Measurements from ENCODE around the gene SWSAP1. TPM values are rescaled to one million over a fixed set of nuclear protein-coding genes. Genes with fewer than 3 reads are reported as not detected.

Gene SWSAP1
- polyA plus RNA-seq, 3 donors = 3.1 to 3.6 (median 3.4) TPM

DNA sequence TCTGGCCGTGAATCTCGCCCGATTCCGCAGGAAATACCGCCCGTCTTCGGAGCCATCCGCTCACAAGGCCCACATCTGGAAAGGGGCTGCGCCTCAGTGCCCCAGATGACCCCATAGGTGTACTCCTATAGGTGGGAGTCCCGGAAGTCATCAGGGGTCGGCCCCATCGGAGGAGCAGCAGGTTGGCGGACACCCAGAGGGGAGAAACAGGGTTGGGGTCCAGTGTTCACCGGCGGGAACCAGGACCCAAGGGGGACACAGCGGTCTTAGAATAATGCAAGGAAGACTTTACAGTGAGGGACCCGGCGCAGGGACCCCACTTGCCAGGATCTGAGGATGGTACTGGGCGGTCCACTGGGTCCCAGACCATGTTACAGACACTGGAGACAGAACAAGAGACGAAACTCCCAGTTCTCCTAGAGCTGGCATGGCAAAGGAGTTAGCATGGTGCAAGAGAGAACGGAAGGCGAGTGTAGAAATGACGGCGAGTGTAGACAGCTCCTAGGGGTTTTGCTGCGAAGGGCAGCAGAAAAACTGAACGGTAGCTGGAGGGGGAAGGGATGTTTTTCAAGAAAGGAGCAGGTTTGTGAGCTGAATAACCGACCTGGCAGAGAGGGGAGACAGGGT, 48.8 kb downstream of the SWSAP1 start:
- DNase-seq (ENCODE audit: extremely low read depth in 1 of 11, low read depth in 9 of 11, low spot score in 4 of 11) = no peak

GRCh38 chr19:11423791-11424181, 49.3 kb downstream of the SWSAP1 start:
- no peak for DNase-seq (ENCODE audit: extremely low read depth in 1 of 11, low read depth in 9 of 11, low spot score in 4 of 11)

Other genes starting within 250 kb of the SWSAP1 start
- 10 to 100 TPM; 18.4 to 21.8 (median 19.7) TPM for gene SPC24, start 218.9 kb upstream of the SWSAP1 start, polyA plus RNA-seq (ENCODE audit: insufficient read length in 3 of 3)
- gene KANK2, start 177.1 kb upstream of the SWSAP1 start, polyA plus RNA-seq (ENCODE audit: insufficient read length in 3 of 3) = 100 to 1,000 TPM; 115 to 130 (median 116) TPM
- gene ANGPTL8, start 135.0 kb upstream of the SWSAP1 start, polyA plus RNA-seq (ENCODE audit: insufficient read length in 3 of 3) = under 1 TPM; 0.34 to 0.68 (median 0.41) TPM
- 10 to 100 TPM; 36.4 to 66.4 (median 52.8) TPM for gene DOCK6, start 112.1 kb upstream of the SWSAP1 start, polyA plus RNA-seq (ENCODE audit: insufficient read length in 3 of 3)
- not detected for gene TSPAN16, start 78.5 kb upstream of the SWSAP1 start, polyA plus RNA-seq (ENCODE audit: insufficient read length in 3 of 3)
- gene RAB3D, start 35.0 kb upstream of the SWSAP1 start, polyA plus RNA-seq (ENCODE audit: insufficient read length in 3 of 3) = 10 to 100 TPM; 15.1 to 16.5 (median 16.3) TPM
- 100 to 1,000 TPM; 128 to 145 (median 134) TPM for gene TMEM205, start 28.4 kb upstream of the SWSAP1 start, polyA plus RNA-seq (ENCODE audit: insufficient read length in 3 of 3)
- 10 to 100 TPM; 22.4 to 43.2 (median 28.6) TPM for gene CCDC159, start 28.1 kb upstream of the SWSAP1 start, polyA plus RNA-seq (ENCODE audit: insufficient read length in 3 of 3)
- gene PLPPR2, start 19.2 kb upstream of the SWSAP1 start, polyA plus RNA-seq (ENCODE audit: insufficient read length in 3 of 3) = 10 to 100 TPM; 10.1 to 16.8 (median 15.0) TPM
- gene EPOR, start 9.6 kb downstream of the SWSAP1 start, polyA plus RNA-seq (ENCODE audit: insufficient read length in 3 of 3) = 10 to 100 TPM; 18.9 to 40.6 (median 24.9) TPM
- gene RGL3, start 44.6 kb downstream of the SWSAP1 start, polyA plus RNA-seq (ENCODE audit: insufficient read length in 3 of 3) = 100 to 1,000 TPM in 1 of 3 donors, 10 to 100 TPM in 2; 62.2 to 151 (median 76.9) TPM
- 1 to 10 TPM; 1.5 to 1.9 (median 1.6) TPM for gene ODAD3, start 60.5 kb downstream of the SWSAP1 start, polyA plus RNA-seq (ENCODE audit: insufficient read length in 3 of 3)
- gene PRKCSH, start 61.0 kb downstream of the SWSAP1 start, polyA plus RNA-seq (ENCODE audit: insufficient read length in 3 of 3) = 100 to 1,000 TPM; 317 to 384 (median 351) TPM
- gene ELAVL3, start 106.4 kb downstream of the SWSAP1 start, polyA plus RNA-seq (ENCODE audit: insufficient read length in 3 of 3) = under 1 TPM; 0.19 to 0.52 (median 0.20) TPM
- 10 to 100 TPM in 2 of 3 donors, 1 to 10 TPM in 1; 8.1 to 11.0 (median 10.7) TPM for gene ZNF653, start 131.2 kb downstream of the SWSAP1 start, polyA plus RNA-seq (ENCODE audit: insufficient read length in 3 of 3)
- gene ECSIT, start 154.5 kb downstream of the SWSAP1 start, polyA plus RNA-seq (ENCODE audit: insufficient read length in 3 of 3) = 10 to 100 TPM; 37.3 to 48.1 (median 39.0) TPM
- 1 to 10 TPM; 4.3 to 4.5 (median 4.4) TPM for gene CNN1, start 164.2 kb downstream of the SWSAP1 start, polyA plus RNA-seq (ENCODE audit: insufficient read length in 3 of 3)
- 10 to 100 TPM; 41.9 to 56.4 (median 52.7) TPM for gene ELOF1, start 184.6 kb downstream of the SWSAP1 start, polyA plus RNA-seq (ENCODE audit: insufficient read length in 3 of 3)
- gene ACP5, start 203.0 kb downstream of the SWSAP1 start, polyA plus RNA-seq (ENCODE audit: insufficient read length in 3 of 3) = 10 to 100 TPM; 12.3 to 21.6 (median 12.9) TPM
- gene ZNF627, start 222.8 kb downstream of the SWSAP1 start, polyA plus RNA-seq (ENCODE audit: insufficient read length in 3 of 3) = 10 to 100 TPM; 38.8 to 44.5 (median 40.7) TPM